ENCODE measurements around the gene CCDC178.

Gene CCDC178

GRCh38 chr18:33275843-33276242, 164.7 kb downstream of the CCDC178 start:
- TF ChIP-seq CTCF (IDR thresholded peaks at IDR 0.05; ENCODE audit: extremely low read depth, missing control alignments): no peak
- DNase-seq (ENCODE audit: low spot score): no peak

- no peak for TF ChIP-seq CTCF (IDR thresholded peaks at IDR 0.05; ENCODE audit: extremely low read depth, missing control alignments)
- DNase-seq (ENCODE audit: low spot score): no peak
Observed at GRCh38 chr18:33270297-33270696, 170.2 kb downstream of the CCDC178 start.

GRCh38 chr18:33269223-33269622, 171.3 kb downstream of the CCDC178 start:
- no peak for TF ChIP-seq CTCF (IDR thresholded peaks at IDR 0.05; ENCODE audit: extremely low read depth, missing control alignments)
- no peak for DNase-seq (ENCODE audit: low spot score)

GRCh38 chr18:33264566-33264965, 176.0 kb downstream of the CCDC178 start:
- DNase-seq (ENCODE audit: low spot score): no peak
- TF ChIP-seq CTCF (IDR thresholded peaks at IDR 0.05; ENCODE audit: extremely low read depth, missing control alignments): no peak

- no peak for TF ChIP-seq CTCF (IDR thresholded peaks at IDR 0.05; ENCODE audit: extremely low read depth, missing control alignments)
- DNase-seq (ENCODE audit: low spot score): no peak
Observed at GRCh38 chr18:33239298-33239697, 201.2 kb downstream of the CCDC178 start.

GRCh38 chr18:33232318-33232626, 208.2 kb downstream of the CCDC178 start:
- no peak for DNase-seq (ENCODE audit: low spot score)
- no peak for TF ChIP-seq CTCF (IDR thresholded peaks at IDR 0.05; ENCODE audit: extremely low read depth, missing control alignments)

GRCh38 chr18:33231474-33232317, 208.8 kb downstream of the CCDC178 start:
- TF ChIP-seq CTCF (IDR thresholded peaks at IDR 0.05; ENCODE audit: extremely low read depth, missing control alignments): peak; percentile 93
- peak; percentile 37 for DNase-seq (ENCODE audit: low spot score)
